ENCODE results near the gene ANKRD35.

Gene ANKRD35

DNA sequence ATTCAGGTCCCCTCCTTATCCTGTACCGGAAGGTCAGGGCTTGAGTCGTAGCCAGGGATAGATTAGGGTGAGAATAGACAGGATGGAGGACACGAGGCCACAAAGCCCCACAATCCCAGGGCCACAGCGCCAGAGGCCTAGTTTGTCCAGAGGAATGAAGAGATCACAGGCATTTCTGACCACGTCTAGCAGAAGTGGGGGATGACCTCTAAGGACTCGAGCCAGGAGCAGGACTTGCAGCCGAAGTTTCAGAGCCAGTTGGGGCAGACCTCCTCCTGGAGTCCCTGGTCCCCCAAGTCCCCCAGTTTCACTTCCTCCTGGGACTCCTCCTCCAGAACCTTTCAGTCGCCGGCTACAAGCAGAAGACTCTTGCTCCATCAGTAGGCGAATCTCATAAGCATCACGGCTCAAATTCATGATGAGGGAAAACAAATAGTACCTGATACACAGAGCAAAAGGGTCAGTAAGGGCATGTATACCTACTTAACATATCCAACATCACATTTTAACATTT lies 26.5 kb upstream of the ANKRD35 start:
- Mint-ChIP-seq H3K9me3 (no peaks in the 10 kb centered on the region), H3K4me1 (peaks cover 10% of the 10 kb centered on the region), H3K36me3 (ENCODE audit: low read depth) (peaks cover 32% of the 10 kb centered on the region), H3K4me3 (no peak overlapping the region), H3K27ac (no peak overlapping the region), H3K27me3 (no peaks in the 10 kb centered on the region)
- ATAC-seq (no peak), DNase-seq (no peak)

DNA sequence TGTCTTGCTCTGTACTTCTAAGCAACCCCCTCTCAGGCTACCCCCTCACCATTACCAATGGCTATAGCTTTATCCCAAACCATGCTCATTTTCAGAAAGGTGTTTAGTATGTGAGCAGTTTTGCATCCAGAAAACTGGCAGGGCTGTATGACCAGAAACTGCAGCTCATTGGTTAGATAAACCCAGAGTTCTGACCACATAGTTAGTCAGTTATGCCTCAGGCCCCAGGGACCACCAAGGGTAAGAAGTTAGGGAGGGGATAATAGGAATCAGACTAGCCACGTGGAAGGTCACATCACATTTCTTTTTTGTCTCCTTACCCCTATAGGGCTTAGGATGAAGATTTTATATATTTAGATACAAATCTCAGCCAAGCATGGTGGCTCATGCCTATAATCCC lies 23.0 kb upstream of the ANKRD35 start:
- no peaks in the 10 kb centered on the region for H3K27me3 Mint-ChIP-seq
- no peak for ATAC-seq
- H3K4me3 Mint-ChIP-seq, result no peak overlapping the region
- no peak for DNase-seq
- H3K27ac Mint-ChIP-seq, result no peak overlapping the region
- no peaks in the 10 kb centered on the region for H3K4me1 Mint-ChIP-seq
- H3K36me3 Mint-ChIP-seq (ENCODE audit: low read depth), result peaks cover 14% of the 10 kb centered on the region
- H3K9me3 Mint-ChIP-seq, result no peaks in the 10 kb centered on the region

GRCh38 chr1:145906954-145907753 lies 21.5 kb upstream of the ANKRD35 start:
- Mint-ChIP-seq H3K9me3 (no peaks in the 10 kb centered on the region), H3K36me3 (ENCODE audit: low read depth) (peaks cover 10% of the 10 kb centered on the region), H3K27ac (no peak overlapping the region), H3K27me3 (no peaks in the 10 kb centered on the region), H3K4me1 (no peaks in the 10 kb centered on the region), H3K4me3 (no peak overlapping the region)
- DNase-seq, result no peak
- ATAC-seq, result no peak

- Mint-ChIP-seq H3K27ac (no peak overlapping the region), H3K4me3 (no peak overlapping the region), H3K4me1 (no peaks in the 10 kb centered on the region), H3K36me3 (ENCODE audit: low read depth) (peaks cover 5% of the 10 kb centered on the region), H3K9me3 (no peaks in the 10 kb centered on the region), H3K27me3 (no peaks in the 10 kb centered on the region)
- DNase-seq, result no peak
- ATAC-seq, result no peak
Measured at GRCh38 chr1:145901312-145902021, 15.8 kb upstream of the ANKRD35 start.

DNA sequence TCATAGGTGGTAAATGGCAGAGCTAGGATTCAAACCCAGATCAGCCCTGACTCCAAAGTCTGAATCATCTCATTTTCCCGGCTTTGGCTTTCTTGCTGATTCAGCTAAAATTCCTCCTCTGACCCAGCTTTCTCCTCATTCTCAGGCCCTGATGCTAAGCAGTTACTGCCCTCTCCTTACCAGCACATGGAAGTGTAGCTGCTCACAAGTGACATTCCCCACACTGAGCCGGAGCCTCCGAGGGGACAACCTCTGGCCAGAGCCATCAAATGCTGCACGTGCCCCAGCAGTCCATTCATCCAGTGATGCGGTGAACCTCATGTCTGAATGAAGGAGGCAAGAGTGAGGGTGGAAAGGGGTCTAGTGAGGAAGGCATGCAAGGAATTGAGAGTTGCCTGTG lies 13.1 kb upstream of the ANKRD35 start:
- ATAC-seq, result no peak
- H3K36me3 Mint-ChIP-seq (ENCODE audit: low read depth), result peaks cover 5% of the 10 kb centered on the region
- H3K27me3 Mint-ChIP-seq, result no peaks in the 10 kb centered on the region
- H3K27ac Mint-ChIP-seq, result no peak overlapping the region
- H3K4me1 Mint-ChIP-seq, result no peaks in the 10 kb centered on the region
- DNase-seq, result no peak
- no peak overlapping the region for H3K4me3 Mint-ChIP-seq
- no peaks in the 10 kb centered on the region for H3K9me3 Mint-ChIP-seq

DNA sequence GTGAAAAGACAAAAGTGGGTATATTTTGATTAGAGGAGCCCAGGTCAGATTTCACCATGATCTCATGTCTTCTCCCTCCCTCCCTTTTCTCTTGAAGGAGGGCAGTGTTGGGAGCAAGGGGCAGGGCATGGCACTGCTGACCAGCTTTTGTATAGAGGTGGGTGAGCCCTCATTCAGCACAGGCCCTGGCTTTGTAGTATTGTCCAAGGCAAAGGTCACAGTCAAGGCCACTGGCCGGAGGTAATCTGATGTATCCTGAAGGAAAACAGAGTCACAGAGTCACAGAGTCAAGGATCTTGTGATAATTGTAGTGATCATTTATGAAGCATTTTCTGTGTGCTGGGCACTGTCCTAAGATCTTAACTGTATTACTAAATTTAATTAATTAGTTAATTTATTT lies 12.3 kb upstream of the ANKRD35 start:
- Mint-ChIP-seq H3K4me1 (no peaks in the 10 kb centered on the region), H3K27me3 (no peaks in the 10 kb centered on the region), H3K4me3 (no peak overlapping the region), H3K36me3 (ENCODE audit: low read depth) (peaks cover 5% of the 10 kb centered on the region), H3K27ac (no peak overlapping the region), H3K9me3 (no peaks in the 10 kb centered on the region)
- DNase-seq (no peak), ATAC-seq (no peak)

GRCh38 chr1:145895471-145895870 lies 9.8 kb upstream of the ANKRD35 start:
- DNase-seq, result no peak
- Mint-ChIP-seq H3K27ac (no peak overlapping the region), H3K27me3 (no peaks in the 10 kb centered on the region), H3K4me1 (no peaks in the 10 kb centered on the region), H3K4me3 (no peak overlapping the region), H3K9me3 (no peaks in the 10 kb centered on the region), H3K36me3 (ENCODE audit: low read depth) (peaks cover 5% of the 10 kb centered on the region)
- ATAC-seq, result no peak

DNA sequence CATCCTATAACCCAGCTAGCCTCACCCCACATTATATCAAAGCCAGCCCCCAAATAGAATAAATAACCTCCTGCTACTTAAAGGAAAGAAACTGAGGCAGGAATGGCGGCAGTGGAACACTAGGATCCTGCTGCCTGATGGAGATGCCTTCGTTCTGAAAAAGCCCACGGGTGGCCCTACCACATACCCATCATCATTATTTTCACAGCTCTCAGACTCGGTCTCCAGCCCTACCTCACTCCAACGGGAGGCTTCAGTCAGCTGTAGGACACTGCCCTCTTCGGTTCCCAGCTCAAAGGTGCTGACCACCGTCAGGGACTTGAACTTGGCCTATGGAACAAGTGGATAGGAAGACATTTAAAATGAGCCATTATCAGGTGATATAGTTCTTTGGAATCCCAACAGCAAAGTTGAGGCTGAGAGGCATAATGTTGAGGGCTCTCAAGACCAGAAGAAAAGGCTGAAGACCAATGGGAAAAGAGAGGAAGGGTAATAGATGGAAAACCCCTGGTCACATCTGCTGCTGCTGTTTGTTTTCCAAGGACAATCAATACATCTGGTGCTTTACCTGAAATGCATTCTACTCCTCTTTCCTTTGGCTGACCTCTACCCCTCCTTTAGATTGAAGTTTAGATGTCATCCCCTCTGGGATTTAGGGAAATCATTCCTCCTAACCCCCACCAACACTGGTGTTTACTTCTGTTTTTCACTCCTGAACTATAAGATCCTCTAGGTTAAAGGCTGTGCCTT lies 7.8 kb upstream of the ANKRD35 start:
- no peak overlapping the region for H3K27ac Mint-ChIP-seq
- H3K9me3 Mint-ChIP-seq, result no peaks in the 10 kb centered on the region
- H3K4me1 Mint-ChIP-seq, result no peaks in the 10 kb centered on the region
- H3K36me3 Mint-ChIP-seq (ENCODE audit: low read depth), result peaks cover 2% of the 10 kb centered on the region
- ATAC-seq (no peak), DNase-seq (no peak)
- H3K4me3 Mint-ChIP-seq, result no peak overlapping the region
- no peaks in the 10 kb centered on the region for H3K27me3 Mint-ChIP-seq

DNA sequence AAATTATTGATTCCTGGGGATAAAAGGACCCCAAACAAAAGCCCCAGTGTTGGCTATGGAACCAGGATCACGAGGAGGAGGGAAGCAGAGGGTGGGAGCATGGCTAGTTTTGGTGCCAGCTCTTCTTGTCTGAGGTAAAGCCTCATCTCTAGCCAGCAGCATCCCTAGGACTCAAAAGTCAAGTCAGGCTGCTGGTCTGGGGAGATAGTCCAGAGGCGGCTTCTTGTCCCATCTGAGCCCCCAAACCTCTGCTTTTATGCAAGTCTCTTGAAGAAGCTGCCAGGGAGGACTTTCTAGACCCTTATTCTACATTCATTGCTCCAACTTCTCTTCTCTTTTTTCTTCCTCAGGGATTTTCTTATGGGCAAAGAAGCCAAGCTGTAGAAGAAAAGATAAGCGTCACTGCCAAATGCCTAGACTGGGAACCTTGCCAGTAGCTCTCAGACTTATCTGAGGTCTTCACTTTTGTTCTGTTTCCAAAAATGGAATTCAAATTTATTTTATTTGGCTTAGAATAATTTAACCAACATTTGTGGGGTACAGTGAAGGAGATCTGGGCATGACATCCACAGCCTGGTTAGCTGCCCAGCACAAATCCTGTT lies 6.9 kb upstream of the ANKRD35 start:
- H3K4me1 Mint-ChIP-seq, result no peaks in the 10 kb centered on the region
- no peak for ATAC-seq
- no peaks in the 10 kb centered on the region for H3K9me3 Mint-ChIP-seq
- no peak for DNase-seq
- no peaks in the 10 kb centered on the region for H3K36me3 Mint-ChIP-seq (ENCODE audit: low read depth)
- no peaks in the 10 kb centered on the region for H3K27me3 Mint-ChIP-seq
- no peak overlapping the region for H3K27ac Mint-ChIP-seq
- no peak overlapping the region for H3K4me3 Mint-ChIP-seq

DNA sequence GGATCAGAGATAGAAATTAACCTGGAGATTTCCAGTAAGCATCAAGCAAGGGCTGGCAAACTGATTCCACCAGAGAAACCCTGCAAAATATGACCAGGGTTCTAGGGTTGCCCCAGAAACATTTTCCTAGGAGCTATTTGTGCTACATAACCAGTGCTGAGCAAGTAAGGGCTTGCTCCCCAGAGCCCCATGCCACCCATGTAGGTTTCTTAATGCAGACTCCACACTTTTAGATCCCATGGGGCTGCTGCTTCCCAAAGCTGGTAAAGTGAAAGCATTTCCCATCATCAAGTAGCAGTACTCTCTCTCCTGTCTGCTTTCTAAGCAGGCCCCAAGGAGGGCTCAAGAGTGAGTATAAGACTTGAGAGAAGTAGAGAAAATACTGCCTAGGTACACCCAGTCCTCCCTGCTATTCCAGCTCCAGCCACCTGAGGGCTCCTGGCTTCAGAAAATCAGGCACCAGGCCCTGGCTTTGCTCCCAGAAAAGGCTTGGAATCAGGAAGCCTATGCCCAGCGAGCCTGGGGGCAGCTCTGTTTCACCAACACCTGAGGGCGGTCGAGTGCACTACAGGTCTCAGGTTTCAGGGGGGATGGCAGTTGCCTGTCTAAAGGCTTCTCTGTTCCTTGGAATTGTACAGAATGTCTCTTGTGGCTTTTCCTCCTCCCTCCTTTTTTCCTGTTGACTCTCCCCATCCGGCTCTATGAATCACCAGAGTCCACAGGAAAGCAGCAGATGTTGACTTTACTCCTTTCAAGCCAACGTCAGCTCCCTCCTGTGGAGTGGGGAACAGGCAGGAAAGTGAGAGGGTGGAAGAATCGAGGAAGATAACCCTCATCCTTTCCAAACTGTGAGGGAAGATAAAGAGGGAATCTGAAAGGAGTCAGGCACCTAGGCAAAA lies 6.2 kb upstream of the ANKRD35 start:
- H3K9me3 Mint-ChIP-seq, result no peaks in the 10 kb centered on the region
- H3K4me1 Mint-ChIP-seq, result peaks cover 1% of the 10 kb centered on the region
- no peaks in the 10 kb centered on the region for H3K36me3 Mint-ChIP-seq (ENCODE audit: low read depth)
- ATAC-seq, result peak; percentile 45
- H3K27me3 Mint-ChIP-seq, result peaks cover under 1% of the 10 kb centered on the region
- peak; percentile 68 for DNase-seq
- H3K4me3 Mint-ChIP-seq, result no peak overlapping the region
- no peak overlapping the region for H3K27ac Mint-ChIP-seq

DNA sequence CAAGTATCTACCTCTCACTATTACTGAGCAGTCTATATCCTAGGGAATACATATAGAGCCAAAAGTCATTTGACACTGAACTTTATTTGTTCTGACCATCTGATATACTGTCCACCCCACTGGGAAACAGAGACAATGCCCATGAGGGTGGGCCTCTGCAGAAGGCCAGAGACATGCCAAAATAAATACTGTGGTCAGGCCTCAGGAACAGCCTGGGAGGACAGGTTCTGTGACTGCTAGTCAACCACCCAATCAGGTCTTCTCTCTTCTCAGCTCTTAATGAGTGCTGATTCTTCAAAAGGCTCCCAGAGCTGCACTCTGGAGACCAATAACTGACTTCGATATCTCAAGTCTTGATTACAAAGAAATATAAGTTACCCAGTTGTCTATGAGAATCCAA lies 5.5 kb upstream of the ANKRD35 start:
- ATAC-seq, result no peak
- Mint-ChIP-seq H3K9me3 (no peaks in the 10 kb centered on the region), H3K27ac (no peak overlapping the region), H3K4me1 (peaks cover 6% of the 10 kb centered on the region), H3K27me3 (peaks cover 2% of the 10 kb centered on the region), H3K36me3 (ENCODE audit: low read depth) (no peaks in the 10 kb centered on the region), H3K4me3 (no peak overlapping the region)
- no peak for DNase-seq

DNA sequence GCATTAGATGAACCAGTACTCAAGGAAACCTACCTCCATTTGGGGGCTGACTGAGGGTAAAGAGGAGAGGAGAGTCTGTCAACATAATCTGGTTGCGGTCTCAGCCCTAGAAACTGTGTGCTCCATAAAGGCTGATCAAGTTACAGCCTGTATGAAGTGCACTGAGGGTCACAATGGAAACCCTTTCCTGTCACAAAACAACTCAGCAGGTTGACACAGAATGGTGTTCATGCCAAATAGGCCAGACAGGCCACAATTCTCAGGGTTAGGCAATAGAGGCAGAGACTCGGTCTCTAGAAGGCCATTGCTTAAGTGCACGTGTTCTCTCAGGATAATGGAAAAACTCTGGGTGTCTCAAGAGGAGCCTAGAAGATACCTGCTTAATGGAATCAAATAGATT lies 4.1 kb upstream of the ANKRD35 start:
- H3K27ac Mint-ChIP-seq, result no peak overlapping the region
- no peaks in the 10 kb centered on the region for H3K36me3 Mint-ChIP-seq (ENCODE audit: low read depth)
- ATAC-seq (no peak), DNase-seq (no peak)
- H3K9me3 Mint-ChIP-seq, result no peaks in the 10 kb centered on the region
- H3K27me3 Mint-ChIP-seq, result peaks cover 9% of the 10 kb centered on the region
- H3K4me1 Mint-ChIP-seq, result peaks cover 16% of the 10 kb centered on the region
- no peak overlapping the region for H3K4me3 Mint-ChIP-seq

DNA sequence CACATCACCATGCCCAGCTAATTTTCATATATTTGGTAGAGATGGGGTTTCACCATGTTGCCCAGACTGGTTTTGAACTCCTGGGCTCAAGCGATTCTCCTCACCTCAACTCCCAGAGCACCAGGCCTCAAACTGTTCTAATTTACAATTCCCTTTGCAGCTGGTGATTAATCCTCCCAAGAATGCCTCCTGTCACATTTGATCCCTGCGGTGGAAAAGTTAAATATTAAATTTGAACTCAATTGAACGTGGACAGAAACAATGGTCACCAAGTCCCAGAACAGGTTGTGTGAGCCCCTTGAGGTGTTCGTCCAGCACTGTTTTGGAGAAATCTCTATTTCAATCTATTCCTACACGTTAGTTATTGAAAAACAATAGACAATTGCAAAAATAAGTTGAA lies 2.0 kb upstream of the ANKRD35 start:
- ATAC-seq (no peak), DNase-seq (no peak)
- Mint-ChIP-seq H3K27ac (no peak overlapping the region), H3K4me3 (no peak overlapping the region), H3K9me3 (no peaks in the 10 kb centered on the region), H3K27me3 (peaks cover 22% of the 10 kb centered on the region), H3K36me3 (ENCODE audit: low read depth) (no peaks in the 10 kb centered on the region), H3K4me1 (peaks cover 16% of the 10 kb centered on the region)

DNA sequence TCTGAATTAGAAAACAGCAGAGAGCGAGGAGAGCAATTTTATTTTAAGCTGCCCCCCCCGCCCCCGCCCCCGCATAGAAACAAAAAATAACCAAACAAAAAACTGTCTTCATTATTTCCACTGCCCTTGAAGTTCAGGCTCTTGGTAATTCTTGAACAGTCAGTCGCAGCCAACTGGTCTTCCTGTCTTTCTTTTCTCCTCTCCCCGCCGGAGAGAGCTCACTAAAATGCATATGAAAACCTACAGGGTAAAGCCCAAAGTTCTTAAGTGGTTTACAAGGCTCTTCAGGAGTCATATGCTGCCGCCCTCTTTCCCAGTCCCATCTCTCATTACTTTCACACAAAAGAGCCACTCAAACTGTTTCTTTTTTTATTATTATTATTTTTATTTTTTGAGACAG lies 1.1 kb upstream of the ANKRD35 start:
- Mint-ChIP-seq H3K4me3 (peak overlapping the region; percentile 15), H3K9me3 (no peaks in the 10 kb centered on the region), H3K27ac (no peak overlapping the region), H3K4me1 (peaks cover 16% of the 10 kb centered on the region), H3K36me3 (ENCODE audit: low read depth) (no peaks in the 10 kb centered on the region), H3K27me3 (peaks cover 24% of the 10 kb centered on the region)
- DNase-seq, result no peak
- ATAC-seq, result no peak
